GM12878 (cell line): ENCODE data around the gene TRDMT1. TPM values are rescaled to one million over a fixed set of nuclear protein-coding genes. Genes with fewer than 3 reads are reported as not detected.

Experiments
- ATF7 ChIP-seq: fragments of 450-650 bp; IDR thresholded peaks from 2 replicates; pipeline ENCODE4 v1.6.1; 2016; ENCODE audit warnings: low read depth, mild to moderate bottlenecking
- BCL11A ChIP-seq: IDR thresholded peaks from 2 replicates; pipeline ENCODE4 v1.6.1; 2011; ENCODE audit warnings: low read depth, low read length
- BMI1 ChIP-seq: fragments of 450-650 bp; IDR thresholded peaks from 2 replicates; pipeline ENCODE4 v1.6.1; 2016; ENCODE audit warnings: mild to moderate bottlenecking, moderate library complexity, borderline replicate concordance
- CREM ChIP-seq: IDR thresholded peaks from 2 replicates; pipeline ENCODE4 v1.6.1; 2014; ENCODE audit warnings: antibody characterized with exemption, low read depth
- EED ChIP-seq: sonication (generic); IDR thresholded peaks from 2 replicates; pipeline ENCODE4 v1.6.1; 2016; ENCODE audit warnings: antibody characterized with exemption, low read depth
- GABPA ChIP-seq: IDR thresholded peaks from 2 replicates; pipeline ENCODE4 v1.6.1; 2014; ENCODE audit warnings: antibody characterized with exemption, low read depth, mild to moderate bottlenecking, inconsistent platforms
- HDAC6 ChIP-seq: fragments of 200-600 bp; sonication (generic); IDR thresholded peaks from one replicate; pipeline ENCODE4 v1.8.0; 2017; ENCODE audit warnings: antibody characterized with exemption; ENCODE audit not compliant: unreplicated experiment
- MLLT1 ChIP-seq: fragments of 450-650 bp; IDR thresholded peaks from 2 replicates; pipeline ENCODE4 v1.6.1; 2016; ENCODE audit warnings: mild to moderate bottlenecking
- MXI1 ChIP-seq: fragments of 150-350 bp; IDR thresholded peaks from 2 replicates; pipeline ENCODE4 v1.6.1; 2011; ENCODE audit warnings: low read depth, mild to moderate bottlenecking, inconsistent platforms, low read length, improper control_type of control experiment
- MYB ChIP-seq: fragments of 150-350 bp; IDR thresholded peaks from 2 replicates; pipeline ENCODE4 v1.6.1; 2014; ENCODE audit warnings: mild to moderate bottlenecking, low read depth, low read length, borderline replicate concordance
- NBN ChIP-seq: fragments of 450-650 bp; IDR thresholded peaks from 2 replicates; pipeline ENCODE4 v1.6.1; 2016
- PML ChIP-seq: IDR thresholded peaks from 2 replicates; pipeline ENCODE4 v1.6.1; 2012; ENCODE audit warnings: low read length, inconsistent platforms
- RFX5 ChIP-seq: IDR thresholded peaks from 2 replicates; pipeline ENCODE4 v1.6.1; 2011; ENCODE audit warnings: low read depth, low read length, improper control_type of control experiment
- SKIL ChIP-seq: fragments of 450-650 bp; IDR thresholded peaks from 2 replicates; pipeline ENCODE4 v1.6.1; 2017; ENCODE audit warnings: mild to moderate bottlenecking, low read depth, inconsistent platforms; ENCODE audit not compliant: poor library complexity, severe bottlenecking
- SPI1 ChIP-seq: IDR thresholded peaks from 2 replicates; pipeline ENCODE4 v1.6.1; 2011; ENCODE audit warnings: low read depth, mild to moderate bottlenecking, low read length, moderate library complexity, borderline replicate concordance; ENCODE audit not compliant: insufficient read depth
- SREBF1 ChIP-seq: IDR thresholded peaks from 2 replicates; pipeline ENCODE4 v1.6.1; 2012; ENCODE audit warnings: mild to moderate bottlenecking, low read length
- SRF ChIP-seq, 2 experiments: IDR thresholded peaks; 2 replicates each; pipeline ENCODE4 v1.6.1; 2011; ENCODE audit warnings: low read depth in 2 of 2, low read length in 2 of 2, mild to moderate bottlenecking in 1 of 2, moderate library complexity in 1 of 2
- STAT1 ChIP-seq: fragments of 450-650 bp; conservative IDR thresholded peaks from 2 replicates; pipeline ENCODE4 v1.6.1; 2014; ENCODE audit warnings: antibody characterized with exemption, mild to moderate bottlenecking
- SUPT20H ChIP-seq: IDR thresholded peaks from 2 replicates; pipeline ENCODE4 v1.6.1; 2011; ENCODE audit warnings: low read depth, mild to moderate bottlenecking, low read length, moderate library complexity, borderline replicate concordance; ENCODE audit not compliant: control insufficient read depth
- TCF12 ChIP-seq: IDR thresholded peaks from 2 replicates; pipeline ENCODE4 v1.6.1; 2011; ENCODE audit warnings: low read depth, mild to moderate bottlenecking, low read length
- ZBED1 ChIP-seq: IDR thresholded peaks from 2 replicates; pipeline ENCODE4 v1.6.1; 2016; ENCODE audit warnings: borderline replicate concordance
- ZNF592 ChIP-seq: fragments of 450-650 bp; IDR thresholded peaks from 2 replicates; pipeline ENCODE4 v1.6.1; 2017; ENCODE audit warnings: mild to moderate bottlenecking, moderate library complexity
- polyA plus RNA-seq, 11 experiments: library from polyadenylated mRNA; depleted of rRNA in 4 of 11; unstranded in 6 of 11; stranded (reverse) in 5 of 11; fragments of >200 nt; fragmentation: Nextera tagmentation in 4 of 11; fragmentation: Illumina TruSeq in 1 of 11; extraction: Ambion mirVana in 4 of 11; extraction: Trizol in 1 of 11; gene quantifications; 1 replicate in 1 of 11; 2 replicates in 10 of 11; pipeline versions ENCODE4 v1.2.1 to v1.2.3, GENCODE V29; 2011 to 2016; ENCODE audit warnings: inconsistent platforms in 2 of 11, missing spikeins in 2 of 11, low read depth in 1 of 11
- total RNA-seq, 4 experiments: library from RNA; depleted of rRNA in 3 of 4; stranded (reverse); fragments of >200 nt in 3 of 4; fragmentation: Illumina TruSeq in 1 of 4; extraction: Trizol in 1 of 4; gene quantifications; 2 replicates each; pipeline versions ENCODE4 v1.2.1 to v1.2.3, GENCODE V29; 2013 to 2021

Gene TRDMT1
- total and polyA plus RNA-seq, 10 of the 15 experiments (the other 5 are each of a cell fraction or from before 2014, with no cell fraction given), result 2.3 to 9.7 (median 4.6) TPM

GRCh38 chr10:17228091-17229015, 26.9 kb upstream of the TRDMT1 start, which contains the start of gene VIM (continued):
- TF ChIP-seq MYB (no peak), ZBED1 (no peak), MXI1 (0 out of 2 replicates have a peak, but pooled peaks have one; percentile 45), CREM (no peak), NBN (no peak), BMI1 (no peak), MLLT1 (no peak), EED (peak; percentile 55; the same call in 1 of the 2 replicates), HDAC6 (no peak), SPI1 (no peak), RFX5 (no peak), GABPA (no peak), ZNF592 (no peak), SREBF1 (no peak), ATF7 (0 out of 2 replicates have a peak, but pooled peaks have one; percentile 13), STAT1 (no peak), BCL11A (no peak), PML (0 out of 2 replicates have a peak, but pooled peaks have one; percentile 10), SUPT20H (no peak), TCF12 (peak; percentile 22; the same call in 1 of the 2 replicates), SKIL (peak; percentile 9), SRF (IDR thresholded peaks at IDR 0.05; ENCODE audit: low read depth in 2 of 2, low read length in 2 of 2) (no peak)
